ENCODE data around the gene SPOCK1.

Gene SPOCK1

GRCh38 chr5:137113939-137114338 is 385.2 kb downstream of the SPOCK1 start:
- no peaks in the 10 kb centered on the region for H3K9me3 ChIP-seq (ENCODE audit: control insufficient read depth, low read length)
- H3K27ac ChIP-seq (ENCODE audit: insufficient read depth, low read length, poor library complexity, severe bottlenecking) = no peak overlapping the region
- H3K27me3 ChIP-seq (replicated peaks; ENCODE audit: control insufficient read depth, insufficient read depth, low read length, poor library complexity, severe bottlenecking) = no peaks in the 10 kb centered on the region
- no peaks in the 10 kb centered on the region for H3K4me1 ChIP-seq (ENCODE audit: control insufficient read depth, insufficient read depth, low read length, poor library complexity, severe bottlenecking)
- no peaks in the 10 kb centered on the region for H3K36me3 ChIP-seq (ENCODE audit: control insufficient read depth, insufficient read depth, low read length)
- DNase-seq = no peak
- no peak overlapping the region for H3K4me3 ChIP-seq (ENCODE audit: insufficient read depth, low read depth, low read length, poor library complexity, severe bottlenecking)

- H3K36me3 ChIP-seq (ENCODE audit: control insufficient read depth, insufficient read depth, low read length) = no peaks in the 10 kb centered on the region
- H3K27me3 ChIP-seq (replicated peaks; ENCODE audit: control insufficient read depth, insufficient read depth, low read length, poor library complexity, severe bottlenecking) = no peaks in the 10 kb centered on the region
- H3K27ac ChIP-seq (ENCODE audit: insufficient read depth, low read length, poor library complexity, severe bottlenecking) = no peak overlapping the region
- no peak overlapping the region for H3K4me3 ChIP-seq (ENCODE audit: insufficient read depth, low read depth, low read length, poor library complexity, severe bottlenecking)
- DNase-seq = no peak
- no peaks in the 10 kb centered on the region for H3K9me3 ChIP-seq (ENCODE audit: control insufficient read depth, low read length)
- no peaks in the 10 kb centered on the region for H3K4me1 ChIP-seq (ENCODE audit: control insufficient read depth, insufficient read depth, low read length, poor library complexity, severe bottlenecking)
These were observed 386.0 kb downstream of the SPOCK1 start for GRCh38 chr5:137113161-137113560.

GRCh38 chr5:137105351-137106035 is 393.6 kb downstream of the SPOCK1 start:
- no peak for DNase-seq
- H3K9me3 ChIP-seq (ENCODE audit: control insufficient read depth, low read length) = no peaks in the 10 kb centered on the region
- H3K27me3 ChIP-seq (replicated peaks; ENCODE audit: control insufficient read depth, insufficient read depth, low read length, poor library complexity, severe bottlenecking) = no peaks in the 10 kb centered on the region
- no peaks in the 10 kb centered on the region for H3K36me3 ChIP-seq (ENCODE audit: control insufficient read depth, insufficient read depth, low read length)
- no peaks in the 10 kb centered on the region for H3K4me1 ChIP-seq (ENCODE audit: control insufficient read depth, insufficient read depth, low read length, poor library complexity, severe bottlenecking)
- H3K4me3 ChIP-seq (ENCODE audit: insufficient read depth, low read depth, low read length, poor library complexity, severe bottlenecking) = no peak overlapping the region
- no peak overlapping the region for H3K27ac ChIP-seq (ENCODE audit: insufficient read depth, low read length, poor library complexity, severe bottlenecking)

- no peak for DNase-seq
- H3K36me3 ChIP-seq (ENCODE audit: control insufficient read depth, insufficient read depth, low read length) = no peaks in the 10 kb centered on the region
- no peaks in the 10 kb centered on the region for H3K4me1 ChIP-seq (ENCODE audit: control insufficient read depth, insufficient read depth, low read length, poor library complexity, severe bottlenecking)
- H3K4me3 ChIP-seq (ENCODE audit: insufficient read depth, low read depth, low read length, poor library complexity, severe bottlenecking) = no peak overlapping the region
- no peaks in the 10 kb centered on the region for H3K27me3 ChIP-seq (replicated peaks; ENCODE audit: control insufficient read depth, insufficient read depth, low read length, poor library complexity, severe bottlenecking)
- H3K27ac ChIP-seq (ENCODE audit: insufficient read depth, low read length, poor library complexity, severe bottlenecking) = no peak overlapping the region
- H3K9me3 ChIP-seq (ENCODE audit: control insufficient read depth, low read length) = no peaks in the 10 kb centered on the region
These were observed 397.6 kb downstream of the SPOCK1 start for GRCh38 chr5:137101544-137101943.

GRCh38 chr5:137099651-137100050 is 399.5 kb downstream of the SPOCK1 start:
- DNase-seq = no peak
- no peaks in the 10 kb centered on the region for H3K9me3 ChIP-seq (ENCODE audit: control insufficient read depth, low read length)
- H3K4me1 ChIP-seq (ENCODE audit: control insufficient read depth, insufficient read depth, low read length, poor library complexity, severe bottlenecking) = no peaks in the 10 kb centered on the region
- H3K36me3 ChIP-seq (ENCODE audit: control insufficient read depth, insufficient read depth, low read length) = no peaks in the 10 kb centered on the region
- no peaks in the 10 kb centered on the region for H3K27me3 ChIP-seq (replicated peaks; ENCODE audit: control insufficient read depth, insufficient read depth, low read length, poor library complexity, severe bottlenecking)
- no peak overlapping the region for H3K4me3 ChIP-seq (ENCODE audit: insufficient read depth, low read depth, low read length, poor library complexity, severe bottlenecking)
- H3K27ac ChIP-seq (ENCODE audit: insufficient read depth, low read length, poor library complexity, severe bottlenecking) = no peak overlapping the region

- Histone ChIP-seq H3K4me3 (ENCODE audit: insufficient read depth, low read depth, low read length, poor library complexity, severe bottlenecking) (no peak overlapping the region), H3K4me1 (ENCODE audit: control insufficient read depth, insufficient read depth, low read length, poor library complexity, severe bottlenecking) (no peaks in the 10 kb centered on the region), H3K9me3 (ENCODE audit: control insufficient read depth, low read length) (no peaks in the 10 kb centered on the region), H3K27ac (ENCODE audit: insufficient read depth, low read length, poor library complexity, severe bottlenecking) (no peak overlapping the region), H3K27me3 (replicated peaks; ENCODE audit: control insufficient read depth, insufficient read depth, low read length, poor library complexity, severe bottlenecking) (no peaks in the 10 kb centered on the region), H3K36me3 (ENCODE audit: control insufficient read depth, insufficient read depth, low read length) (no peaks in the 10 kb centered on the region)
- DNase-seq = no peak
These were observed 400.5 kb downstream of the SPOCK1 start for GRCh38 chr5:137098663-137099062.

GRCh38 chr5:137098238-137098637 is 400.9 kb downstream of the SPOCK1 start:
- Histone ChIP-seq H3K4me3 (ENCODE audit: insufficient read depth, low read depth, low read length, poor library complexity, severe bottlenecking) (no peak overlapping the region), H3K36me3 (ENCODE audit: control insufficient read depth, insufficient read depth, low read length) (no peaks in the 10 kb centered on the region), H3K27me3 (replicated peaks; ENCODE audit: control insufficient read depth, insufficient read depth, low read length, poor library complexity, severe bottlenecking) (no peaks in the 10 kb centered on the region), H3K27ac (ENCODE audit: insufficient read depth, low read length, poor library complexity, severe bottlenecking) (no peak overlapping the region), H3K4me1 (ENCODE audit: control insufficient read depth, insufficient read depth, low read length, poor library complexity, severe bottlenecking) (no peaks in the 10 kb centered on the region), H3K9me3 (ENCODE audit: control insufficient read depth, low read length) (no peaks in the 10 kb centered on the region)
- DNase-seq = no peak

- Histone ChIP-seq H3K4me3 (ENCODE audit: insufficient read depth, low read depth, low read length, poor library complexity, severe bottlenecking) (no peak overlapping the region), H3K27ac (ENCODE audit: insufficient read depth, low read length, poor library complexity, severe bottlenecking) (no peak overlapping the region), H3K36me3 (ENCODE audit: control insufficient read depth, insufficient read depth, low read length) (no peaks in the 10 kb centered on the region), H3K9me3 (ENCODE audit: control insufficient read depth, low read length) (no peaks in the 10 kb centered on the region), H3K27me3 (replicated peaks; ENCODE audit: control insufficient read depth, insufficient read depth, low read length, poor library complexity, severe bottlenecking) (no peaks in the 10 kb centered on the region), H3K4me1 (ENCODE audit: control insufficient read depth, insufficient read depth, low read length, poor library complexity, severe bottlenecking) (no peaks in the 10 kb centered on the region)
- no peak for DNase-seq
These were observed 401.9 kb downstream of the SPOCK1 start for GRCh38 chr5:137097203-137097602.

GRCh38 chr5:137096149-137097103 is 402.7 kb downstream of the SPOCK1 start:
- Histone ChIP-seq H3K4me1 (ENCODE audit: control insufficient read depth, insufficient read depth, low read length, poor library complexity, severe bottlenecking) (no peaks in the 10 kb centered on the region), H3K9me3 (ENCODE audit: control insufficient read depth, low read length) (no peaks in the 10 kb centered on the region), H3K4me3 (ENCODE audit: insufficient read depth, low read depth, low read length, poor library complexity, severe bottlenecking) (no peak overlapping the region), H3K36me3 (ENCODE audit: control insufficient read depth, insufficient read depth, low read length) (no peaks in the 10 kb centered on the region), H3K27ac (ENCODE audit: insufficient read depth, low read length, poor library complexity, severe bottlenecking) (no peak overlapping the region), H3K27me3 (replicated peaks; ENCODE audit: control insufficient read depth, insufficient read depth, low read length, poor library complexity, severe bottlenecking) (no peaks in the 10 kb centered on the region)
- no peak for DNase-seq

GRCh38 chr5:137095597-137095996 is 403.5 kb downstream of the SPOCK1 start:
- no peaks in the 10 kb centered on the region for H3K4me1 ChIP-seq (ENCODE audit: control insufficient read depth, insufficient read depth, low read length, poor library complexity, severe bottlenecking)
- H3K4me3 ChIP-seq (ENCODE audit: insufficient read depth, low read depth, low read length, poor library complexity, severe bottlenecking) = no peak overlapping the region
- H3K27me3 ChIP-seq (replicated peaks; ENCODE audit: control insufficient read depth, insufficient read depth, low read length, poor library complexity, severe bottlenecking) = no peaks in the 10 kb centered on the region
- DNase-seq = no peak
- no peak overlapping the region for H3K27ac ChIP-seq (ENCODE audit: insufficient read depth, low read length, poor library complexity, severe bottlenecking)
- no peaks in the 10 kb centered on the region for H3K36me3 ChIP-seq (ENCODE audit: control insufficient read depth, insufficient read depth, low read length)
- H3K9me3 ChIP-seq (ENCODE audit: control insufficient read depth, low read length) = no peaks in the 10 kb centered on the region
